Right lobe of liver (tissue), 6 donors: ENCODE measurements around the gene STK10. TPM values are rescaled to one million over a fixed set of nuclear protein-coding genes. Genes with fewer than 3 reads are reported as not detected.
"Not testable (repeated sequence)": the region's sequence is repeated elsewhere in the genome, so short reads cannot be mapped to it uniquely, and the experiment has no call there.

Experiments
- ATAC-seq, 4 donors: fragments of 200-7000 bp; cut with Tn5 transposase; one replicate each; pipeline ENCODE4 v1.9.1; 2020; ENCODE audit warnings: mild to moderate bottlenecking in 4 of 4, moderate library complexity in 4 of 4
- DNase-seq, 3 donors: peaks; one replicate each; pipeline ENCODE4 v3.0.0-alpha.2; 2020
- H3K27ac ChIP-seq, 3 donors: fragments of 200-600 bp; one replicate each; pipeline ENCODE4 v1.8.0; 2022
- H3K27me3 ChIP-seq, 2 donors: fragments of 200-600 bp; one replicate each; pipeline ENCODE4 v1.8.0; 2022
- H3K36me3 ChIP-seq, 4 donors: fragments of 200-600 bp; sonication (generic) in 1 of 4; one replicate each; pipeline versions ENCODE4 v1.5.1 to v1.8.0; 2017 to 2022; ENCODE audit warnings: control low read depth in 1 of 4
- H3K4me1 ChIP-seq, 4 donors: fragments of 200-600 bp; sonication (generic) in 1 of 4; one replicate each; pipeline versions ENCODE4 v1.5.1 to v1.8.0; 2017 to 2022; ENCODE audit warnings: control low read depth in 1 of 4
- H3K4me3 ChIP-seq, 3 donors: fragments of 200-600 bp; one replicate each; pipeline ENCODE4 v1.8.0; 2022
- H3K9me3 ChIP-seq, 4 donors: fragments of 200-600 bp; sonication (generic) in 1 of 4; one replicate each; pipeline versions ENCODE4 v1.5.1 to v1.8.0; 2017 to 2022; ENCODE audit warnings: control low read depth in 1 of 4
- CTCF ChIP-seq, 4 donors: fragments of 200-600 bp in 3 of 4; fragments of 450-650 bp in 1 of 4; IDR thresholded peaks; one replicate each; pipeline versions ENCODE4 v1.5.1 to v1.8.0; 2016 to 2022; ENCODE audit warnings: antibody characterized with exemption in 4 of 4, mild to moderate bottlenecking in 2 of 4
- POLR2A ChIP-seq: fragments of 450-650 bp; IDR thresholded peaks from one replicate; pipeline ENCODE4 v1.6.1; 2017; ENCODE audit warnings: antibody characterized with exemption, mild to moderate bottlenecking
- whole genome bisulfite sequencing: methylation state at CpG from one replicate; pipeline ENCODE4 v1.1.6; 2018; ENCODE audit warnings: low coverage, low lambda C conversion rate; ENCODE audit not compliant: insufficient coverage; ENCODE audit errors: missing lambda C conversion rate; 5-methylcytosine and 5-hydroxymethylcytosine counted together
- intact Hi-C, 2 donors: fragments of 100-400 bp; cut with DNase I; formaldehyde crosslinking; loops; one replicate each; pipeline versions ENCODE4 v1.11.2 to v1.14.1; 2022
- total RNA-seq, 6 experiments: library from RNA; depleted of rRNA in 2 of 6; stranded (reverse); fragments of >200 nt in 2 of 6; fragmentation: NEBNext Ultra II Directional in 3 of 6; extraction: Animal tissue kit (Norgen Biotek cat#: 25700) in 3 of 6; gene quantifications; one replicate each; pipeline versions ENCODE4 v1.1.0 to v1.2.4, GENCODE V29; 2016 to 2023
- donor health status: DM: no; HTN: yes; CAD: no.
- donor health status: DM: no; HTN: no; CAD: no.
- donor health status: DM: no; HTN: no; CAD: no.
- donor health status: DM: no; HTN: yes; CAD: no.
- donor health status: DM: no; HTN: yes; CAD: no.

STK10 gene
- total RNA-seq, 6 experiments from 2014 or later, result 6.9 to 27.4 (median 9.0) TPM

- WGBS, result 100% methylated on average over 3 of the region's 3 CpGs
- Histone ChIP-seq H3K27ac (no peak overlapping the region), H3K9me3 (no peaks in the 10 kb centered on the region), H3K4me3 (no peak overlapping the region), H3K4me1 (no peaks in the 10 kb centered on the region), H3K36me3 (peaks cover 0 to 5% (median 0%) of the 10 kb centered on the region in 4 donors), H3K27me3 (no peaks in the 10 kb centered on the region)
- TF ChIP-seq CTCF (IDR thresholded peaks at IDR 0.05) (no peak), POLR2A (no peak)
- ATAC-seq, result no peak
- intact Hi-C loops, result no loop called here
- no peak for DNase-seq
These were observed 28.3 kb upstream of the STK10 start for GRCh38 chr5:172216345-172216744.

GRCh38 chr5:172213126-172213525 is 25.1 kb upstream of the STK10 start:
- DNase-seq (no peak), ATAC-seq (no peak)
- Histone ChIP-seq H3K27me3 (no peaks in the 10 kb centered on the region), H3K36me3 (peaks cover 0 to 11% (median 0%) of the 10 kb centered on the region in 4 donors), H3K4me3 (no peak overlapping the region), H3K27ac (no peak overlapping the region), H3K9me3 (no peaks in the 10 kb centered on the region), H3K4me1 (no peaks in the 10 kb centered on the region)
- intact Hi-C loops, result no loop called here
- WGBS, result 100% methylated on average over 4 of the region's 4 CpGs
- TF ChIP-seq CTCF (IDR thresholded peaks at IDR 0.05) (no peak), POLR2A (no peak)

- no peak for ATAC-seq
- Histone ChIP-seq H3K36me3 (peaks cover 0 to 11% (median 0%) of the 10 kb centered on the region in 4 donors), H3K4me3 (no peak overlapping the region), H3K27me3 (no peaks in the 10 kb centered on the region), H3K4me1 (no peaks in the 10 kb centered on the region), H3K27ac (no peak overlapping the region), H3K9me3 (no peaks in the 10 kb centered on the region)
- no peak for TF ChIP-seq POLR2A
- TF ChIP-seq CTCF (IDR thresholded peaks at IDR 0.05), result no peak
- no peak for DNase-seq
- intact Hi-C loops, result no loop called here
- 98% methylated on average over 5 of the region's 8 CpGs for WGBS
These were observed 23.7 kb upstream of the STK10 start for GRCh38 chr5:172211676-172212075.

GRCh38 chr5:172209714-172210113 is 21.7 kb upstream of the STK10 start:
- H3K4me1 ChIP-seq, result no peaks in the 10 kb centered on the region
- intact Hi-C loops, result no loop called here
- 97% methylated on average over 2 of the region's 2 CpGs for WGBS
- no peak overlapping the region for H3K4me3 ChIP-seq
- ATAC-seq (no peak), DNase-seq (no peak)
- H3K9me3 ChIP-seq, result no peaks in the 10 kb centered on the region
- TF ChIP-seq CTCF (IDR thresholded peaks at IDR 0.05) (no peak), POLR2A (no peak)
- no peaks in the 10 kb centered on the region for H3K27me3 ChIP-seq
- H3K27ac ChIP-seq, result no peak overlapping the region
- peaks cover 0 to 11% (median 0%) of the 10 kb centered on the region in 4 donors for H3K36me3 ChIP-seq

GRCh38 chr5:172207511-172207910 is 19.5 kb upstream of the STK10 start:
- Histone ChIP-seq H3K4me1 (no peaks in the 10 kb centered on the region), H3K4me3 (no peak overlapping the region), H3K27ac (no peak overlapping the region), H3K9me3 (no peaks in the 10 kb centered on the region), H3K27me3 (no peaks in the 10 kb centered on the region), H3K36me3 (peaks cover 0 to 11% (median 0%) of the 10 kb centered on the region in 4 donors)
- intact Hi-C loops, result no loop called here
- no peak for DNase-seq
- WGBS, result 66% methylated on average over 3 of the region's 3 CpGs
- TF ChIP-seq POLR2A (no peak), CTCF (IDR thresholded peaks at IDR 0.05) (no peak)
- no peak for ATAC-seq

GRCh38 chr5:172205984-172206383 is 18.0 kb upstream of the STK10 start:
- H3K4me3 ChIP-seq, H3K36me3 ChIP-seq, H3K4me1 ChIP-seq, ATAC-seq, H3K27ac ChIP-seq, H3K27me3 ChIP-seq, intact Hi-C loops, DNase-seq, H3K9me3 ChIP-seq: not testable (repeated sequence)
- WGBS, result 87% methylated on average over 4 of the region's 11 CpGs
